ENCODE measurements around the gene ASTN2.

Gene ASTN2

GRCh38 chr9:117098331-117098730 is 316.5 kb downstream of the ASTN2 start:
- DNase-seq (ENCODE audit: low read depth) = no peak
- H3K4me3 ChIP-seq (ENCODE audit: low read depth, low read length) = no peak overlapping the region

GRCh38 chr9:117097761-117098160 is 317.1 kb downstream of the ASTN2 start:
- no peak overlapping the region for H3K4me3 ChIP-seq (ENCODE audit: low read depth, low read length)
- DNase-seq (ENCODE audit: low read depth) = no peak

GRCh38 chr9:117096138-117096537 is 318.7 kb downstream of the ASTN2 start:
- no peak for DNase-seq (ENCODE audit: low read depth)
- H3K4me3 ChIP-seq (ENCODE audit: low read depth, low read length) = no peak overlapping the region

GRCh38 chr9:117095081-117095480 is 319.8 kb downstream of the ASTN2 start:
- no peak overlapping the region for H3K4me3 ChIP-seq (ENCODE audit: low read depth, low read length)
- peak; percentile 41 for DNase-seq (ENCODE audit: low read depth)

- no peak for DNase-seq (ENCODE audit: low read depth)
Measured at GRCh38 chr9:117093891-117094844, 320.7 kb downstream of the ASTN2 start.

GRCh38 chr9:117092582-117092981 is 322.3 kb downstream of the ASTN2 start:
- no peak overlapping the region for H3K4me3 ChIP-seq (ENCODE audit: low read depth, low read length)
- no peak for DNase-seq (ENCODE audit: low read depth)

More at GRCh38 chr9:117093891-117094844, 320.7 kb downstream of the ASTN2 start:
- no peak overlapping the region for H3K4me3 ChIP-seq (ENCODE audit: low read depth, low read length)

GRCh38 chr9:117091529-117091928 is 323.3 kb downstream of the ASTN2 start:
- no peak overlapping the region for H3K4me3 ChIP-seq (ENCODE audit: low read depth, low read length)
- no peak for DNase-seq (ENCODE audit: low read depth)

GRCh38 chr9:117088786-117089185 is 326.1 kb downstream of the ASTN2 start:
- no peak overlapping the region for H3K4me3 ChIP-seq (ENCODE audit: low read depth, low read length)
- no peak for DNase-seq (ENCODE audit: low read depth)

- DNase-seq (ENCODE audit: low read depth) = no peak
- no peak overlapping the region for H3K4me3 ChIP-seq (ENCODE audit: low read depth, low read length)
Measured at GRCh38 chr9:117088140-117088539, 326.7 kb downstream of the ASTN2 start.

GRCh38 chr9:117084221-117084620 is 330.6 kb downstream of the ASTN2 start:
- no peak overlapping the region for H3K4me3 ChIP-seq (ENCODE audit: low read depth, low read length)
- DNase-seq (ENCODE audit: low read depth) = no peak

- DNase-seq (ENCODE audit: low read depth) = no peak
- no peak overlapping the region for H3K4me3 ChIP-seq (ENCODE audit: low read depth, low read length)
Measured at GRCh38 chr9:117083559-117083958, 331.3 kb downstream of the ASTN2 start.

GRCh38 chr9:117081641-117082317 is 333.1 kb downstream of the ASTN2 start:
- H3K4me3 ChIP-seq (ENCODE audit: low read depth, low read length) = no peak overlapping the region
- DNase-seq (ENCODE audit: low read depth) = no peak

GRCh38 chr9:117080765-117081390 is 334.0 kb downstream of the ASTN2 start:
- no peak for DNase-seq (ENCODE audit: low read depth)
- H3K4me3 ChIP-seq (ENCODE audit: low read depth, low read length) = no peak overlapping the region

- DNase-seq (ENCODE audit: low read depth) = no peak
- H3K4me3 ChIP-seq (ENCODE audit: low read depth, low read length) = no peak overlapping the region
Measured at GRCh38 chr9:117076571-117077290, 338.1 kb downstream of the ASTN2 start.

GRCh38 chr9:117075636-117076035 is 339.2 kb downstream of the ASTN2 start:
- no peak overlapping the region for H3K4me3 ChIP-seq (ENCODE audit: low read depth, low read length)
- no peak for DNase-seq (ENCODE audit: low read depth)

GRCh38 chr9:117074784-117075520 is 339.9 kb downstream of the ASTN2 start:
- no peak overlapping the region for H3K4me3 ChIP-seq (ENCODE audit: low read depth, low read length)
- DNase-seq (ENCODE audit: low read depth) = no peak

GRCh38 chr9:117074342-117074662 is 340.6 kb downstream of the ASTN2 start:
- H3K4me3 ChIP-seq (ENCODE audit: low read depth, low read length) = no peak overlapping the region
- no peak for DNase-seq (ENCODE audit: low read depth)

- H3K4me3 ChIP-seq (ENCODE audit: low read depth, low read length) = no peak overlapping the region
- DNase-seq (ENCODE audit: low read depth) = no peak
Measured at GRCh38 chr9:117073539-117074341, 341.1 kb downstream of the ASTN2 start.
